GM23338 (cell line): ENCODE data around the gene MBNL1. TPM values are rescaled to one million over a fixed set of nuclear protein-coding genes. Genes with fewer than 3 reads are reported as not detected.
A peak's percentile ranks its signal among the peaks of the same experiment; 100 is the strongest.
"Not testable (repeated sequence)": the region's sequence is repeated elsewhere in the genome, so short reads cannot be mapped to it uniquely, and the experiment has no call there.

Experiments
- ATAC-seq: fragments of 200-7000 bp; cut with Tn5 transposase; 3 replicates; pipeline ENCODE4 v1.9.1; 2020
- DNase-seq: peaks from one replicate; pipeline ENCODE4 v3.0.0-alpha.2; 2015; ENCODE audit warnings: low spot score
- H2AFZ ChIP-seq: fragments of 200-600 bp; sonication (generic); 2 replicates; pipeline ENCODE4 v1.8.0; 2016; ENCODE audit warnings: antibody characterized with exemption, mild to moderate bottlenecking, moderate library complexity
- H3F3A ChIP-seq: fragments of 200-600 bp; sonication (generic); replicated peaks from 2 replicates; pipeline ENCODE4 v1.8.0; 2017; ENCODE audit warnings: antibody characterized with exemption, mixed run types, low read depth
- H3K27ac ChIP-seq: fragments of 200-600 bp; sonication (generic); 2 replicates; pipeline ENCODE4 v1.6.1; 2016; ENCODE audit warnings: low read depth
- H3K27me3 ChIP-seq: fragments of 200-600 bp; sonication (generic); 2 replicates; pipeline ENCODE4 v1.8.0; 2016; ENCODE audit warnings: mild to moderate bottlenecking, mixed run types, moderate library complexity; ENCODE audit not compliant: insufficient read depth
- H3K36me3 ChIP-seq: fragments of 200-600 bp; sonication (generic); 2 replicates; pipeline ENCODE4 v1.8.0; 2016; ENCODE audit warnings: mild to moderate bottlenecking; ENCODE audit not compliant: insufficient read depth
- H3K4me1 ChIP-seq: fragments of 200-600 bp; sonication (generic); 2 replicates; pipeline ENCODE4 v1.8.0; 2016; ENCODE audit warnings: mild to moderate bottlenecking, moderate library complexity; ENCODE audit not compliant: insufficient read depth
- H3K4me2 ChIP-seq: fragments of 200-600 bp; sonication (generic); 2 replicates; pipeline ENCODE4 v1.7.1; 2017; ENCODE audit warnings: mixed run types
- H3K4me3 ChIP-seq: fragments of 200-600 bp; sonication (generic); 2 replicates; pipeline ENCODE4 v1.6.1; 2016; ENCODE audit warnings: mixed run types
- H3K79me2 ChIP-seq: fragments of 200-600 bp; sonication (generic); replicated peaks from 2 replicates; pipeline ENCODE4 v1.8.0; 2017; ENCODE audit warnings: mild to moderate bottlenecking; ENCODE audit not compliant: insufficient read depth
- H3K9me2 ChIP-seq: fragments of 200-600 bp; sonication (generic); 2 replicates; pipeline ENCODE4 v1.8.0; 2017; ENCODE audit not compliant: insufficient read depth
- H4K20me1 ChIP-seq: fragments of 200-600 bp; sonication (generic); replicated peaks from 2 replicates; pipeline ENCODE4 v1.8.0; 2017; ENCODE audit warnings: mild to moderate bottlenecking; ENCODE audit not compliant: insufficient read depth
- H3K27ac Mint-ChIP-seq: 2 replicates; pipeline ENCODE4 v1.8.0; 2020; ENCODE audit warnings: inconsistent platforms, mild to moderate bottlenecking, moderate library complexity, mixed read lengths
- H3K27me3 Mint-ChIP-seq: 3 replicates; pipeline ENCODE4 v1.8.0; 2022; ENCODE audit warnings: low read depth, mild to moderate bottlenecking, moderate library complexity, mixed read lengths, inconsistent platforms; ENCODE audit not compliant: insufficient read depth, poor library complexity
- H3K36me3 Mint-ChIP-seq: 3 replicates; pipeline ENCODE4 v1.8.0; 2021; ENCODE audit warnings: low read depth, mild to moderate bottlenecking, inconsistent platforms, moderate library complexity, mixed read lengths
- H3K4me1 Mint-ChIP-seq: 3 replicates; pipeline ENCODE4 v1.8.0; 2020; ENCODE audit warnings: mild to moderate bottlenecking, inconsistent platforms, mixed read lengths
- H3K4me3 Mint-ChIP-seq: 3 replicates; pipeline ENCODE4 v1.8.0; 2021; ENCODE audit warnings: moderate library complexity, mild to moderate bottlenecking, inconsistent platforms, mixed read lengths
- H3K9me3 Mint-ChIP-seq: 3 replicates; pipeline ENCODE4 v1.8.0; 2020; ENCODE audit warnings: moderate library complexity, mild to moderate bottlenecking, inconsistent platforms, mixed read lengths
- CREB1 ChIP-seq: fragments of 250-450 bp; sonication (Bioruptor Pico); IDR thresholded peaks from 2 replicates; pipeline ENCODE4 v1.5.0; 2020; ENCODE audit warnings: low read depth, mild to moderate bottlenecking, moderate library complexity
- EZH2 ChIP-seq: fragments of 200-600 bp; sonication (generic); IDR thresholded peaks from one replicate; pipeline ENCODE4 v1.8.0; 2017; ENCODE audit warnings: antibody characterized with exemption, mild to moderate bottlenecking, low read depth; ENCODE audit not compliant: unreplicated experiment
- EZH2phosphoT487 ChIP-seq: fragments of 200-600 bp; sonication (generic); IDR thresholded peaks from one replicate; pipeline ENCODE4 v1.8.1; 2018; ENCODE audit warnings: antibody characterized with exemption; ENCODE audit not compliant: unreplicated experiment
- JUNB ChIP-seq: IDR thresholded peaks from one replicate; pipeline ENCODE4 v1.6.1; 2016; ENCODE audit warnings: antibody characterized with exemption; ENCODE audit not compliant: unreplicated experiment
- NANOG ChIP-seq: IDR thresholded peaks from 2 replicates; pipeline ENCODE4 v1.6.1; 2016; ENCODE audit warnings: antibody characterized with exemption, borderline replicate concordance
- POLR2AphosphoS5 ChIP-seq: IDR thresholded peaks from 2 replicates; pipeline ENCODE4 v1.6.1; 2016; ENCODE audit warnings: antibody characterized with exemption, low read depth
- STAT1 ChIP-seq: IDR thresholded peaks from one replicate; pipeline ENCODE4 v1.6.1; 2016; ENCODE audit warnings: antibody characterized with exemption; ENCODE audit not compliant: unreplicated experiment
- ZNF114 ChIP-seq: fragments of 250-450 bp; sonication (Bioruptor Pico); IDR thresholded peaks from 2 replicates; pipeline ENCODE4 v1.5.0; 2020; ENCODE audit warnings: mild to moderate bottlenecking, moderate library complexity
- ZNF331 ChIP-seq: fragments of 250-450 bp; sonication (Bioruptor Pico); IDR thresholded peaks from 2 replicates; pipeline ENCODE4 v1.5.0; 2020; ENCODE audit warnings: low read depth, mild to moderate bottlenecking, moderate library complexity
- polyA plus RNA-seq: library from polyadenylated mRNA; unstranded; fragments of >200 nt; fragmentation: Nextera tagmentation; extraction: Ambion mirVana; gene quantifications from 2 replicates; pipeline ENCODE4 v1.2.1, GENCODE V29; 2016
- total RNA-seq: library from RNA; depleted of rRNA; stranded (reverse); fragments of >200 nt; shearing (Covaris generic); gene quantifications from 2 replicates; pipeline ENCODE4 v1.2.3, GENCODE V29; 2014
- TF ChIP-seq, protein P1 (sequence below): IDR thresholded peaks from one replicate; pipeline ENCODE4 v1.6.1; 2018; ENCODE audit warnings: antibody characterized with exemption; ENCODE audit not compliant: unreplicated experiment
- TF ChIP-seq, protein P2 (sequence below), 2 experiments: fragments of 200-600 bp in 1 of 2; sonication (generic) in 1 of 2; conservative IDR thresholded peaks; 2 replicates each; pipeline versions ENCODE4 v1.5.1 to v1.6.1; 2016 to 2017; ENCODE audit warnings: antibody characterized with exemption in 2 of 2, low read depth in 2 of 2, mild to moderate bottlenecking in 2 of 2, moderate library complexity in 1 of 2

Gene MBNL1
- total and polyA plus RNA-seq, 2 experiments from 2014 or later: 9.4 to 23.2 TPM

DNA sequence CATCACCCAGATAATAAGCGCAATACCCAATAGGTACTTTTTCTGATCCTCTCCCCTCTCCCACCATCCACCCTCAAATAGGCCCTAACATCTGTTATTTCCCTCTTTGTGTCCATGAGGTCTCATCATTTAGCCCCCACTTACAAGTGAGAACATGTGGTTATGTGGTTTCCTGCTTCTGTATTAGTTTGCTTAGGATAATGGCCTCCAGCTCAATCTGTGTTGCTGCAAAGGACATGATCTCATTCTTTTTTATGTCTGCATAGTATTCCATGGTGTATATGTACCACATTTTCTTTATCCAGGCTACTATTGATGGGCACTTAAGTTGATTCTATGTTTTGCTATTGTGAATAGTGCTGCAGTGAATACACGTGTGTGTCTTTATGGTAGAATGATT is 165.4 kb downstream of the MBNL1 start:
- H3K4me3 ChIP-seq: no peak overlapping the region
- H3K4me1 ChIP-seq: no peaks in the 10 kb centered on the region
- no peaks in the 10 kb centered on the region for H3K27me3 ChIP-seq
- no peaks in the 10 kb centered on the region for H3F3A ChIP-seq
- H3K4me1 Mint-ChIP-seq: peaks cover 9% of the 10 kb centered on the region; the same call in 2 of the 3 replicates
- H3K4me3 Mint-ChIP-seq: no peak overlapping the region
- no peaks in the 10 kb centered on the region for H3K36me3 ChIP-seq
- H3K4me2 ChIP-seq: no peak overlapping the region
- peaks cover 4% of the 10 kb centered on the region; the same call in 1 of the 2 replicates for H3K79me2 ChIP-seq
- TF ChIP-seq, protein P1, sequence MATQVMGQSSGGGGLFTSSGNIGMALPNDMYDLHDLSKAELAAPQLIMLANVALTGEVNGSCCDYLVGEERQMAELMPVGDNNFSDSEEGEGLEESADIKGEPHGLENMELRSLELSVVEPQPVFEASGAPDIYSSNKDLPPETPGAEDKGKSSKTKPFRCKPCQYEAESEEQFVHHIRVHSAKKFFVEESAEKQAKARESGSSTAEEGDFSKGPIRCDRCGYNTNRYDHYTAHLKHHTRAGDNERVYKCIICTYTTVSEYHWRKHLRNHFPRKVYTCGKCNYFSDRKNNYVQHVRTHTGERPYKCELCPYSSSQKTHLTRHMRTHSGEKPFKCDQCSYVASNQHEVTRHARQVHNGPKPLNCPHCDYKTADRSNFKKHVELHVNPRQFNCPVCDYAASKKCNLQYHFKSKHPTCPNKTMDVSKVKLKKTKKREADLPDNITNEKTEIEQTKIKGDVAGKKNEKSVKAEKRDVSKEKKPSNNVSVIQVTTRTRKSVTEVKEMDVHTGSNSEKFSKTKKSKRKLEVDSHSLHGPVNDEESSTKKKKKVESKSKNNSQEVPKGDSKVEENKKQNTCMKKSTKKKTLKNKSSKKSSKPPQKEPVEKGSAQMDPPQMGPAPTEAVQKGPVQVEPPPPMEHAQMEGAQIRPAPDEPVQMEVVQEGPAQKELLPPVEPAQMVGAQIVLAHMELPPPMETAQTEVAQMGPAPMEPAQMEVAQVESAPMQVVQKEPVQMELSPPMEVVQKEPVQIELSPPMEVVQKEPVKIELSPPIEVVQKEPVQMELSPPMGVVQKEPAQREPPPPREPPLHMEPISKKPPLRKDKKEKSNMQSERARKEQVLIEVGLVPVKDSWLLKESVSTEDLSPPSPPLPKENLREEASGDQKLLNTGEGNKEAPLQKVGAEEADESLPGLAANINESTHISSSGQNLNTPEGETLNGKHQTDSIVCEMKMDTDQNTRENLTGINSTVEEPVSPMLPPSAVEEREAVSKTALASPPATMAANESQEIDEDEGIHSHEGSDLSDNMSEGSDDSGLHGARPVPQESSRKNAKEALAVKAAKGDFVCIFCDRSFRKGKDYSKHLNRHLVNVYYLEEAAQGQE: no peak
- no peak for DNase-seq
- no peaks in the 10 kb centered on the region for H4K20me1 ChIP-seq
- no peaks in the 10 kb centered on the region for H3K9me2 ChIP-seq
- peaks cover 28% of the 10 kb centered on the region for H3K36me3 Mint-ChIP-seq
- ATAC-seq: no peak
- peaks cover 5% of the 10 kb centered on the region for H3K27me3 Mint-ChIP-seq
- no peak overlapping the region for H3K27ac Mint-ChIP-seq
- H3K27ac ChIP-seq: no peak overlapping the region
- H2AFZ ChIP-seq: no peak overlapping the region
- peaks cover 11% of the 10 kb centered on the region; the same call in 2 of the 3 replicates for H3K9me3 Mint-ChIP-seq

DNA sequence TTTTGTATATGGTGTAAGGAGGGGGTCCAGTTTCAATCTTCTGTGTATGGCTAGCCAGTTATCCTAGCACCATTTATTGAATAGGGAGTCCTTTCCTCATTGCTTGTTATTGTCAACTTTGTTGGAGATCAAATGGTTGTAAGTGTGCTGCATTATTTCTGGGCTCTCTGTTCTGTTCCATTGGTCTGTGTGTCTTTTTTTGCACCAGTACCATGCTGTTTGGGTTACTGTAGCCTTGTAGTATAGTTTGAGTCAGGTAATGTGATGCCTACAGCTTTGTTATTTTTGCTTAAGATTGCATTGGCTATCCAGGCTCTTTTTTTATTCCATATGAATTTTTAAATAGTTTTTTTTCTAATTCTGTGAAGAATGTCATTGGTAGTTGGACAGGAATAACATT is 166.5 kb downstream of the MBNL1 start:
- H3K4me2 ChIP-seq, H3F3A ChIP-seq, H3K4me3 ChIP-seq, H3K79me2 ChIP-seq, H3K4me1 ChIP-seq, H2AFZ ChIP-seq, H3K27me3 ChIP-seq, H3K4me1 Mint-ChIP-seq, H3K27ac Mint-ChIP-seq, H3K27ac ChIP-seq, H3K4me3 Mint-ChIP-seq, ATAC-seq, DNase-seq, H3K36me3 ChIP-seq, H4K20me1 ChIP-seq, H3K27me3 Mint-ChIP-seq, H3K9me2 ChIP-seq: not testable (repeated sequence)
- Mint-ChIP-seq H3K9me3 (peaks cover 11% of the 10 kb centered on the region; the same call in 2 of the 3 replicates), H3K36me3 (peaks cover 28% of the 10 kb centered on the region)

DNA sequence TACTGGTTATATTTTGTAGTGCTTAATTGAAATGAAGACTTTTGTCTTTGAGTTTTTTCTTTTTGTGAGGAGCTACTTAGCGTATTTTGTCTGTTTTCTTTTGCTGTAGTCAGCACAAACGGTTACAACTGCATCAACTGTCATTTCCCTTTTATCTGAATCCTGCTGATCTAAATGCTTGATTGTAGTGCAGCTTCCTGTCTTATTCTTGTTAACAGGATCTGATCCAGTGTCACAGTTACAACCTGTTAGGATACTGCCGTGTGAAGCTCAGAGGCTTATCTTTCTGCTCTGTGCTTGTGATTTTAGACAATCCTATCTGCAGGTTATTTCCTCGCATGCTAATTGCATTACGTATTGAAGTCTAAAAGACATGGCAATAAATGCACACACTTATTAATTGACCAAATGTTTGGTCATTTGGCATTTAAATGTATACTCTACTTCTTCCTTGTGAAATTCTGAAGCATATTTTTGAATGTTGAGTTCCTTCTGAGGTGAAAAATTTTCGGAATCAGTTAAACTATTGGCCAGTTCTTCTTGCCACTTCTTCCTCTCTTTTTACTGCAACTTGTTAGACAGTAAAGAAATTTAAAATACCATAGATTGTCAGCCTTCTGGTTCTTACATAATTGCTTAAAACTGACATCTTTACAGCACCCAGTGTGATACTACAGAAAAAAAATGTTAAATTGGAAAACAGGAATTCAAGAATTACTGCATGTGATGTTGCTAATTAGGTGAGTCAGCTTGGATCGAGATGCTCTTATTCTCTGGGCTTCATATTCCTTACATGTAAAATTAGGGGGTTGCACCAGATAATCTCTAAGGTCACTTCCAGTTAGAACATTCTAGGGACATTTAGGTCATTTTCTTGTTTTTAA is 168.2 kb downstream of the MBNL1 start:
- peaks cover 11% of the 10 kb centered on the region; the same call in 2 of the 3 replicates for H3K9me3 Mint-ChIP-seq
- H3K4me1 Mint-ChIP-seq: peaks cover 9% of the 10 kb centered on the region; the same call in 2 of the 3 replicates
- Histone ChIP-seq H3K79me2 (peaks cover 4% of the 10 kb centered on the region; the same call in 1 of the 2 replicates), H4K20me1 (no peaks in the 10 kb centered on the region), H3K36me3 (no peaks in the 10 kb centered on the region), H3K4me3 (no peak overlapping the region), H3K9me2 (no peaks in the 10 kb centered on the region), H3K4me1 (no peaks in the 10 kb centered on the region), H3K27me3 (no peaks in the 10 kb centered on the region), H3K4me2 (no peak overlapping the region), H3K27ac (no peak overlapping the region), H2AFZ (no peak overlapping the region), H3F3A (no peaks in the 10 kb centered on the region)
- ATAC-seq (no peak), DNase-seq (no peak)
- H3K27ac Mint-ChIP-seq: peak overlapping the region; percentile 15; the same call in 1 of the 2 replicates
- H3K36me3 Mint-ChIP-seq: peaks cover 28% of the 10 kb centered on the region
- TF ChIP-seq NANOG (no peak), JUNB (no peak), CREB1 (no peak), STAT1 (no peak), EZH2 (no peak), EZH2phosphoT487 (no peak), POLR2AphosphoS5 (no peak), ZNF114 (no peak), ZNF331 (no peak)
- TF ChIP-seq, protein P2, sequence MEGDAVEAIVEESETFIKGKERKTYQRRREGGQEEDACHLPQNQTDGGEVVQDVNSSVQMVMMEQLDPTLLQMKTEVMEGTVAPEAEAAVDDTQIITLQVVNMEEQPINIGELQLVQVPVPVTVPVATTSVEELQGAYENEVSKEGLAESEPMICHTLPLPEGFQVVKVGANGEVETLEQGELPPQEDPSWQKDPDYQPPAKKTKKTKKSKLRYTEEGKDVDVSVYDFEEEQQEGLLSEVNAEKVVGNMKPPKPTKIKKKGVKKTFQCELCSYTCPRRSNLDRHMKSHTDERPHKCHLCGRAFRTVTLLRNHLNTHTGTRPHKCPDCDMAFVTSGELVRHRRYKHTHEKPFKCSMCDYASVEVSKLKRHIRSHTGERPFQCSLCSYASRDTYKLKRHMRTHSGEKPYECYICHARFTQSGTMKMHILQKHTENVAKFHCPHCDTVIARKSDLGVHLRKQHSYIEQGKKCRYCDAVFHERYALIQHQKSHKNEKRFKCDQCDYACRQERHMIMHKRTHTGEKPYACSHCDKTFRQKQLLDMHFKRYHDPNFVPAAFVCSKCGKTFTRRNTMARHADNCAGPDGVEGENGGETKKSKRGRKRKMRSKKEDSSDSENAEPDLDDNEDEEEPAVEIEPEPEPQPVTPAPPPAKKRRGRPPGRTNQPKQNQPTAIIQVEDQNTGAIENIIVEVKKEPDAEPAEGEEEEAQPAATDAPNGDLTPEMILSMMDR (conservative IDR thresholded peaks at IDR 0.05; ENCODE audit: low read depth in 2 of 2): no peak
- H3K27me3 Mint-ChIP-seq: peaks cover 2% of the 10 kb centered on the region
- no peak overlapping the region for H3K4me3 Mint-ChIP-seq
